ENCODE data around the gene PIP5K1C. TPM values are rescaled to one million over a fixed set of nuclear protein-coding genes. Genes with fewer than 3 reads are reported as not detected.

PIP5K1C gene
- total and polyA plus RNA-seq, 9 of the 15 experiments (the other 6 are each of a cell fraction or from before 2014, with no cell fraction given), result 0.38 to 22.1 (median 4.1) TPM

- TF ChIP-seq JUND (IDR thresholded peaks at IDR 0.05; ENCODE audit: borderline replicate concordance, low read depth, low read length), result peak; percentile 52
- TF ChIP-seq JUND (tag; IDR thresholded peaks at IDR 0.05; ENCODE audit: borderline replicate concordance, low read depth, low read length), result no peak
- TF ChIP-seq CREB3 (tag; conservative IDR thresholded peaks at IDR 0.05; ENCODE audit: low read depth), result no peak
- no peak for TF ChIP-seq PHB (CRISPR knock-in tag; IDR thresholded peaks at IDR 0.05)
- 0 out of 4 replicates have a peak, but pooled peaks of 1 of the 2 experiments have one; percentile 31 for TF ChIP-seq KDM4B (IDR thresholded peaks at IDR 0.05; ENCODE audit: borderline replicate concordance in 2 of 2, low read depth in 1 of 2)
- no peak for TF ChIP-seq HINFP (tag; conservative IDR thresholded peaks at IDR 0.05; ENCODE audit: low read depth)
- TF ChIP-seq ZNF3 (CRISPR knock-in tag; IDR thresholded peaks at IDR 0.05), result no peak
- TF ChIP-seq ZNF695 (CRISPR knock-in tag; IDR thresholded peaks at IDR 0.05), result no peak
- TF ChIP-seq SNIP1 (IDR thresholded peaks at IDR 0.05; ENCODE audit: low read depth), result no peak
- TF ChIP-seq ZNF780A (CRISPR knock-in tag; IDR thresholded peaks at IDR 0.05), result no peak
- no peak for TF ChIP-seq DEAF1 (CRISPR knock-in tag; IDR thresholded peaks at IDR 0.05)
- TF ChIP-seq ZBTB7A (IDR thresholded peaks at IDR 0.05; ENCODE audit: borderline replicate concordance, control insufficient read depth, low read depth, low read length), result peak; percentile 28; the same call in 1 of the 2 replicates
- TF ChIP-seq ZBTB34 (CRISPR knock-in tag; IDR thresholded peaks at IDR 0.05), result 0 out of 2 replicates have a peak, but pooled peaks have one; percentile 13
- TF ChIP-seq MAZ (CRISPR knock-in tag; conservative IDR thresholded peaks at IDR 0.05 in 1 of 2, IDR thresholded peaks at IDR 0.05 in 1 of 2), result peak; percentile 57 to 91; a peak in 3 of 4 replicates
- TF ChIP-seq IFI16 (CRISPR knock-in tag; IDR thresholded peaks at IDR 0.05), result no peak
- TF ChIP-seq ZNF212 (CRISPR knock-in tag; IDR thresholded peaks at IDR 0.05), result no peak
- no peak for TF ChIP-seq ZNF398 (CRISPR knock-in tag; IDR thresholded peaks at IDR 0.05)
These were observed 73.6 kb downstream of the PIP5K1C start, which contains the start of gene CACTIN (continued) for GRCh38 chr19:3626473-3627350.
